Amniotic stem cell (primary cell): ENCODE data around the gene VCAM1.
"Not testable (repeated sequence)": the region's sequence is repeated elsewhere in the genome, so short reads cannot be mapped to it uniquely, and the experiment has no call there.

Source experiments
- DNase-seq: peaks from one replicate; lab custom pipeline; 2025; lab: John Stamatoyannopoulos, UW

VCAM1 gene

GRCh38 chr1:100780814-100781213 is 61.3 kb downstream of the VCAM1 start:
- no peak for DNase-seq

GRCh38 chr1:100781728-100782127 is 62.2 kb downstream of the VCAM1 start:
- DNase-seq, result not testable (repeated sequence)

GRCh38 chr1:100782473-100783039 is 63.0 kb downstream of the VCAM1 start:
- no peak for DNase-seq

GRCh38 chr1:100785470-100786052 is 66.0 kb downstream of the VCAM1 start:
- no peak for DNase-seq

GRCh38 chr1:100786870-100787269 is 67.3 kb downstream of the VCAM1 start:
- no peak for DNase-seq
